ENCODE measurements around the gene QRSL1.

The QRSL1 gene

GRCh38 chr6:106670236-106670635 lies 40.9 kb downstream of the QRSL1 start:
- Histone ChIP-seq H3K9me3 (ENCODE audit: control insufficient read depth in 5 of 5, low read length in 5 of 5) (no peaks in the 10 kb centered on the region), H3K36me3 (ENCODE audit: control insufficient read depth in 5 of 5, insufficient read depth in 5 of 5, low read length in 5 of 5) (peaks cover 0 to 6% (median 2%) of the 10 kb centered on the region in 5 donors), H3K9ac (ENCODE audit: low read length in 5 of 5) (no peak overlapping the region), H3K27me3 (ENCODE audit: control insufficient read depth in 5 of 5, insufficient read depth in 4 of 5, low read length in 5 of 5) (no peaks in the 10 kb centered on the region), H3K4me1 (ENCODE audit: control insufficient read depth in 5 of 5, insufficient read depth in 5 of 5, low read length in 5 of 5) (no peaks in the 10 kb centered on the region), H3K4me3 (ENCODE audit: low read depth in 1 of 5, low read length in 5 of 5) (no peak overlapping the region), H3K27ac (ENCODE audit: low read depth, low read length) (no peak overlapping the region)

GRCh38 chr6:106671651-106672050 lies 42.3 kb downstream of the QRSL1 start:
- no peak overlapping the region for H3K27ac ChIP-seq (ENCODE audit: low read depth, low read length)
- no peak overlapping the region for H3K9ac ChIP-seq (ENCODE audit: low read length in 5 of 5)

GRCh38 chr6:106674541-106675229 lies 45.3 kb downstream of the QRSL1 start:
- H3K9me3 ChIP-seq (ENCODE audit: control insufficient read depth in 5 of 5, low read length in 5 of 5): no peaks in the 10 kb centered on the region
- no peaks in the 10 kb centered on the region for H3K36me3 ChIP-seq (ENCODE audit: control insufficient read depth in 5 of 5, insufficient read depth in 5 of 5, low read length in 5 of 5)
- H3K27ac ChIP-seq (ENCODE audit: low read depth, low read length): no peak overlapping the region
- H3K4me1 ChIP-seq (ENCODE audit: control insufficient read depth in 5 of 5, insufficient read depth in 5 of 5, low read length in 5 of 5): peaks cover 0 to 4% (median 0%) of the 10 kb centered on the region in 5 donors
- no peaks in the 10 kb centered on the region for H3K27me3 ChIP-seq (ENCODE audit: control insufficient read depth in 5 of 5, insufficient read depth in 4 of 5, low read length in 5 of 5)
- H3K9ac ChIP-seq (ENCODE audit: low read length in 5 of 5): no peak overlapping the region
- H3K4me3 ChIP-seq (ENCODE audit: low read depth in 1 of 5, low read length in 5 of 5): no peak overlapping the region

More at GRCh38 chr6:106671651-106672050, 42.3 kb downstream of the QRSL1 start:
- Histone ChIP-seq H3K36me3 (ENCODE audit: control insufficient read depth in 5 of 5, insufficient read depth in 5 of 5, low read length in 5 of 5) (peaks cover 0 to 3% (median 0%) of the 10 kb centered on the region in 5 donors), H3K4me3 (ENCODE audit: low read depth in 1 of 5, low read length in 5 of 5) (no peak overlapping the region), H3K4me1 (ENCODE audit: control insufficient read depth in 5 of 5, insufficient read depth in 5 of 5, low read length in 5 of 5) (peaks cover 0 to 4% (median 0%) of the 10 kb centered on the region in 5 donors), H3K27me3 (ENCODE audit: control insufficient read depth in 5 of 5, insufficient read depth in 4 of 5, low read length in 5 of 5) (no peaks in the 10 kb centered on the region), H3K9me3 (ENCODE audit: control insufficient read depth in 5 of 5, low read length in 5 of 5) (no peaks in the 10 kb centered on the region)

GRCh38 chr6:106677282-106677681 lies 47.9 kb downstream of the QRSL1 start:
- Histone ChIP-seq H3K27me3 (ENCODE audit: control insufficient read depth in 5 of 5, insufficient read depth in 4 of 5, low read length in 5 of 5) (no peaks in the 10 kb centered on the region), H3K9ac (ENCODE audit: low read length in 5 of 5) (no peak overlapping the region), H3K4me1 (ENCODE audit: control insufficient read depth in 5 of 5, insufficient read depth in 5 of 5, low read length in 5 of 5) (peaks cover 0 to 4% (median 0%) of the 10 kb centered on the region in 5 donors), H3K4me3 (ENCODE audit: low read depth in 1 of 5, low read length in 5 of 5) (no peak overlapping the region), H3K9me3 (ENCODE audit: control insufficient read depth in 5 of 5, low read length in 5 of 5) (no peaks in the 10 kb centered on the region), H3K27ac (ENCODE audit: low read depth, low read length) (no peak overlapping the region), H3K36me3 (ENCODE audit: control insufficient read depth in 5 of 5, insufficient read depth in 5 of 5, low read length in 5 of 5) (no peaks in the 10 kb centered on the region)

GRCh38 chr6:106684011-106684410 lies 54.6 kb downstream of the QRSL1 start:
- H3K9me3 ChIP-seq (ENCODE audit: control insufficient read depth in 5 of 5, low read length in 5 of 5): no peaks in the 10 kb centered on the region
- no peak overlapping the region for H3K4me3 ChIP-seq (ENCODE audit: low read depth in 1 of 5, low read length in 5 of 5)
- no peak overlapping the region for H3K27ac ChIP-seq (ENCODE audit: low read depth, low read length)

GRCh38 chr6:106685833-106686232 lies 56.5 kb downstream of the QRSL1 start:
- Histone ChIP-seq H3K27me3 (ENCODE audit: control insufficient read depth in 5 of 5, insufficient read depth in 4 of 5, low read length in 5 of 5) (no peaks in the 10 kb centered on the region), H3K4me3 (ENCODE audit: low read depth in 1 of 5, low read length in 5 of 5) (no peak overlapping the region), H3K9ac (ENCODE audit: low read length in 5 of 5) (no peak overlapping the region), H3K9me3 (ENCODE audit: control insufficient read depth in 5 of 5, low read length in 5 of 5) (no peaks in the 10 kb centered on the region), H3K27ac (ENCODE audit: low read depth, low read length) (no peak overlapping the region), H3K36me3 (ENCODE audit: control insufficient read depth in 5 of 5, insufficient read depth in 5 of 5, low read length in 5 of 5) (no peaks in the 10 kb centered on the region), H3K4me1 (ENCODE audit: control insufficient read depth in 5 of 5, insufficient read depth in 5 of 5, low read length in 5 of 5) (peaks cover 0 to 12% (median 0%) of the 10 kb centered on the region in 5 donors)

More at GRCh38 chr6:106684011-106684410, 54.6 kb downstream of the QRSL1 start:
- no peaks in the 10 kb centered on the region for H3K27me3 ChIP-seq (ENCODE audit: control insufficient read depth in 5 of 5, insufficient read depth in 4 of 5, low read length in 5 of 5)
- H3K4me1 ChIP-seq (ENCODE audit: control insufficient read depth in 5 of 5, insufficient read depth in 5 of 5, low read length in 5 of 5): peaks cover 0 to 12% (median 0%) of the 10 kb centered on the region in 5 donors
- H3K36me3 ChIP-seq (ENCODE audit: control insufficient read depth in 5 of 5, insufficient read depth in 5 of 5, low read length in 5 of 5): no peaks in the 10 kb centered on the region
- H3K9ac ChIP-seq (ENCODE audit: low read length in 5 of 5): no peak overlapping the region

GRCh38 chr6:106688177-106688951 lies 59.0 kb downstream of the QRSL1 start:
- no peaks in the 10 kb centered on the region for H3K9me3 ChIP-seq (ENCODE audit: control insufficient read depth in 5 of 5, low read length in 5 of 5)
- H3K4me1 ChIP-seq (ENCODE audit: control insufficient read depth in 5 of 5, insufficient read depth in 5 of 5, low read length in 5 of 5): peaks cover 0 to 26% (median 12%) of the 10 kb centered on the region in 5 donors
- H3K9ac ChIP-seq (ENCODE audit: low read length in 5 of 5): no peak overlapping the region
- H3K4me3 ChIP-seq (ENCODE audit: low read depth in 1 of 5, low read length in 5 of 5): no peak overlapping the region
- H3K27me3 ChIP-seq (ENCODE audit: control insufficient read depth in 5 of 5, insufficient read depth in 4 of 5, low read length in 5 of 5): no peaks in the 10 kb centered on the region
- H3K36me3 ChIP-seq (ENCODE audit: control insufficient read depth in 5 of 5, insufficient read depth in 5 of 5, low read length in 5 of 5): no peaks in the 10 kb centered on the region
- no peak overlapping the region for H3K27ac ChIP-seq (ENCODE audit: low read depth, low read length)

GRCh38 chr6:106692112-106692818 lies 62.9 kb downstream of the QRSL1 start:
- Histone ChIP-seq H3K27ac (ENCODE audit: low read depth, low read length) (no peak overlapping the region), H3K9ac (ENCODE audit: low read length in 5 of 5) (no peak overlapping the region), H3K27me3 (ENCODE audit: control insufficient read depth in 5 of 5, insufficient read depth in 4 of 5, low read length in 5 of 5) (no peaks in the 10 kb centered on the region), H3K4me3 (ENCODE audit: low read depth in 1 of 5, low read length in 5 of 5) (no peak overlapping the region), H3K9me3 (ENCODE audit: control insufficient read depth in 5 of 5, low read length in 5 of 5) (no peaks in the 10 kb centered on the region), H3K4me1 (ENCODE audit: control insufficient read depth in 5 of 5, insufficient read depth in 5 of 5, low read length in 5 of 5) (peaks cover 0 to 21% (median 12%) of the 10 kb centered on the region in 5 donors), H3K36me3 (ENCODE audit: control insufficient read depth in 5 of 5, insufficient read depth in 5 of 5, low read length in 5 of 5) (no peaks in the 10 kb centered on the region)

- no peak overlapping the region for H3K9ac ChIP-seq (ENCODE audit: low read length in 5 of 5)
- no peaks in the 10 kb centered on the region for H3K27me3 ChIP-seq (ENCODE audit: control insufficient read depth in 5 of 5, insufficient read depth in 4 of 5, low read length in 5 of 5)
- H3K9me3 ChIP-seq (ENCODE audit: control insufficient read depth in 5 of 5, low read length in 5 of 5): no peaks in the 10 kb centered on the region
- H3K4me1 ChIP-seq (ENCODE audit: control insufficient read depth in 5 of 5, insufficient read depth in 5 of 5, low read length in 5 of 5): peaks cover 0 to 21% (median 12%) of the 10 kb centered on the region in 5 donors
- no peak overlapping the region for H3K27ac ChIP-seq (ENCODE audit: low read depth, low read length)
- no peak overlapping the region for H3K4me3 ChIP-seq (ENCODE audit: low read depth in 1 of 5, low read length in 5 of 5)
- H3K36me3 ChIP-seq (ENCODE audit: control insufficient read depth in 5 of 5, insufficient read depth in 5 of 5, low read length in 5 of 5): no peaks in the 10 kb centered on the region
These were observed 63.4 kb downstream of the QRSL1 start for GRCh38 chr6:106692819-106693208.

- H3K27me3 ChIP-seq (ENCODE audit: control insufficient read depth in 5 of 5, insufficient read depth in 4 of 5, low read length in 5 of 5): no peaks in the 10 kb centered on the region
- no peak overlapping the region for H3K27ac ChIP-seq (ENCODE audit: low read depth, low read length)
- peaks cover 0 to 17% (median 10%) of the 10 kb centered on the region in 5 donors for H3K4me1 ChIP-seq (ENCODE audit: control insufficient read depth in 5 of 5, insufficient read depth in 5 of 5, low read length in 5 of 5)
- no peaks in the 10 kb centered on the region for H3K36me3 ChIP-seq (ENCODE audit: control insufficient read depth in 5 of 5, insufficient read depth in 5 of 5, low read length in 5 of 5)
- H3K4me3 ChIP-seq (ENCODE audit: low read depth in 1 of 5, low read length in 5 of 5): no peak overlapping the region
- H3K9ac ChIP-seq (ENCODE audit: low read length in 5 of 5): no peak overlapping the region
- H3K9me3 ChIP-seq (ENCODE audit: control insufficient read depth in 5 of 5, low read length in 5 of 5): no peaks in the 10 kb centered on the region
These were observed 64.0 kb downstream of the QRSL1 start for GRCh38 chr6:106693418-106693817.

All from subcutaneous abdominal adipose tissue (tissue), 5 donors.